Measurements from ENCODE around the gene IL17B. TPM values are rescaled to one million over a fixed set of nuclear protein-coding genes. Genes with fewer than 3 reads are reported as not detected.

The IL17B gene
- total and polyA plus RNA-seq, 2 of the 8 experiments (the other 6 are each of a cell fraction or from before 2014, with no cell fraction given) = 0.18 TPM; not detected in 1

- no peak for TF ChIP-seq SP2 (IDR thresholded peaks at IDR 0.05; ENCODE audit: low read length)
Measured at GRCh38 chr5:149389552-149390495, 10.7 kb upstream of the IL17B start (continued).

Measured in H1 (cell line).